ENCODE data around the gene C18orf63.

DNA sequence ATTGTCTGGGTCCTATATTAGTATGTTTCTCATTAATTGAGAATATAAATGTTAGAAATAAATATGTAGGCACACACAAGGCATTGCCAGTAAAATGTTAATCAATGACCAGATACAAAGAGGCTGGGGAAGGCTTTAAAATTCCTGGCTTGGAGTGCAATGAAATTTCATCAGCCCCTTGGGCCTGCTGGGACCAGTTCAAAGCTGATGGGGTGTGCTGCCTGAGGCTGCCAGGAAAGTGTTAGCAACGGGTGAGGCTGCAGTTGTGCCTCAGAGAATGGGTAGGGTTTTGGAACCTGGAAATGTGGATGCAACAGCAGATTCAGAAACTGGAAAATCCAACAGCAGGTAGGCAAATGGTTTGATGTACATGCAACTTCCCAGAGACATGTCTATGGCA is 72.6 kb downstream of the C18orf63 start:
- TF ChIP-seq, protein P1, sequence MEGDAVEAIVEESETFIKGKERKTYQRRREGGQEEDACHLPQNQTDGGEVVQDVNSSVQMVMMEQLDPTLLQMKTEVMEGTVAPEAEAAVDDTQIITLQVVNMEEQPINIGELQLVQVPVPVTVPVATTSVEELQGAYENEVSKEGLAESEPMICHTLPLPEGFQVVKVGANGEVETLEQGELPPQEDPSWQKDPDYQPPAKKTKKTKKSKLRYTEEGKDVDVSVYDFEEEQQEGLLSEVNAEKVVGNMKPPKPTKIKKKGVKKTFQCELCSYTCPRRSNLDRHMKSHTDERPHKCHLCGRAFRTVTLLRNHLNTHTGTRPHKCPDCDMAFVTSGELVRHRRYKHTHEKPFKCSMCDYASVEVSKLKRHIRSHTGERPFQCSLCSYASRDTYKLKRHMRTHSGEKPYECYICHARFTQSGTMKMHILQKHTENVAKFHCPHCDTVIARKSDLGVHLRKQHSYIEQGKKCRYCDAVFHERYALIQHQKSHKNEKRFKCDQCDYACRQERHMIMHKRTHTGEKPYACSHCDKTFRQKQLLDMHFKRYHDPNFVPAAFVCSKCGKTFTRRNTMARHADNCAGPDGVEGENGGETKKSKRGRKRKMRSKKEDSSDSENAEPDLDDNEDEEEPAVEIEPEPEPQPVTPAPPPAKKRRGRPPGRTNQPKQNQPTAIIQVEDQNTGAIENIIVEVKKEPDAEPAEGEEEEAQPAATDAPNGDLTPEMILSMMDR (IDR thresholded peaks at IDR 0.05): no peak
- no peak for TF ChIP-seq POLR2A (IDR thresholded peaks at IDR 0.05)
